Adrenal gland (tissue), 12 donors: Measurements from ENCODE around the gene TBC1D1. TPM values are rescaled to one million over a fixed set of nuclear protein-coding genes. Genes with fewer than 3 reads are reported as not detected.

ENCODE experiments used
- DNase-seq, 7 donors: peaks; one replicate each; pipeline ENCODE4 v3.0.0-alpha.2; 2019 to 2020
- H3K27ac ChIP-seq, 5 donors: fragments of 200-600 bp; sonication (generic) in 4 of 5; 1 replicate in 3 of 5; 2 replicates in 2 of 5; pipeline versions ENCODE4 v1.5.1 to v1.8.0; 2016 to 2020; ENCODE audit warnings: mild to moderate bottlenecking in 1 of 5
- H3K27me3 ChIP-seq: fragments of 200-600 bp; 2 replicates; pipeline ENCODE4 v1.8.0; 2021
- H3K36me3 ChIP-seq, 2 donors: fragments of 200-600 bp; replicated peaks in 1 of 2; 1 replicate in 1 of 2; 2 replicates in 1 of 2; pipeline versions ENCODE4 v1.5.1 to v1.8.0; 2018 to 2022
- H3K4me1 ChIP-seq, 2 donors: fragments of 200-600 bp; replicated peaks in 1 of 2; 1 replicate in 1 of 2; 2 replicates in 1 of 2; pipeline versions ENCODE4 v1.5.1 to v1.8.0; 2018 to 2021
- H3K4me3 ChIP-seq, 4 donors: fragments of 200-600 bp; sonication (generic) in 3 of 4; one replicate each; pipeline ENCODE4 v1.5.1; 2016 to 2018
- H3K9me3 ChIP-seq, 3 donors: fragments of 200-600 bp; sonication (generic) in 1 of 3; replicated peaks in 1 of 3; 1 replicate in 2 of 3; 2 replicates in 1 of 3; pipeline versions ENCODE4 v1.5.1 to v1.8.0; 2016 to 2021
- CTCF ChIP-seq, 6 experiments: fragments of 450-650 bp in 4 of 6; fragments of 200-600 bp in 2 of 6; sonication (generic) in 1 of 6; IDR thresholded peaks; 1 replicate in 5 of 6; 2 replicates in 1 of 6; pipeline versions ENCODE4 v1.5.1 to v1.8.0; 2016 to 2021; ENCODE audit warnings: antibody characterized with exemption in 6 of 6, mild to moderate bottlenecking in 2 of 6, moderate library complexity in 1 of 6
- POLR2A ChIP-seq, 2 donors: fragments of 450-650 bp; IDR thresholded peaks; one replicate each; pipeline ENCODE4 v1.6.1; 2017; ENCODE audit warnings: antibody characterized with exemption in 2 of 2, mild to moderate bottlenecking in 2 of 2, moderate library complexity in 1 of 2
- WGBS, 4 donors: extraction: QIAGEN DNeasy Blood & Tissue Kit in 2 of 4; methylation state at CpG; one replicate each; pipeline versions ENCODE4 v1.1.5 to v1.1.7; 2013 to 2017; 5-methylcytosine and 5-hydroxymethylcytosine counted together
- intact Hi-C, 2 donors: fragments of 100-400 bp; cut with DNase I; formaldehyde crosslinking; loops; one replicate each; pipeline versions ENCODE4 v1.14.1 to v1.15.0; 2022 to 2023
- polyA plus RNA-seq, 3 donors: library from polyadenylated mRNA; stranded (reverse); fragments of 200-250 nt in 2 of 3; fragments of 350-450 nt in 1 of 3; fragmentation: Illumina TruSeq in 1 of 3; extraction: RNeasy Lipid Tissue Mini Kit (QIAGEN cat#74804) in 1 of 3; gene quantifications; one replicate each; pipeline ENCODE4 v1.2.3, GENCODE V29; 2013 to 2014
- total RNA-seq, 9 donors: library from RNA; depleted of rRNA in 4 of 9; stranded (reverse); fragments of >200 nt in 4 of 9; fragments of 120-200 nt in 1 of 9; fragmentation: NEBNext Ultra II Directional in 1 of 9; extraction: Animal tissue kit (Norgen Biotek cat#: 25700) in 1 of 9; gene quantifications; one replicate each; pipeline versions ENCODE4 v1.1.0 to v1.2.4, GENCODE V29; 2013 to 2023
- donor health status: healthy with polysubstance abuse.
- donor health status: Bipolar disorder and iron deficiency.
- donor health status: DM: yes; HTN: yes; CAD: no.
- donor health status: DM: no; HTN: no; CAD: no.
- donor health status: DM: no; HTN: no; CAD: no.
- donor health status: DM: yes; HTN: yes; CAD: no.

TBC1D1 gene
- total and polyA plus RNA-seq, 12 donors, result 16.3 to 77.3 (median 25.7) TPM

- TF ChIP-seq CTCF (IDR thresholded peaks at IDR 0.05), result no peak
- TF ChIP-seq POLR2A (IDR thresholded peaks at IDR 0.05), result no peak
- intact Hi-C loops, result no loop called here
- no peak for DNase-seq
- peaks cover 0 to 11% of the 10 kb centered on the region in 2 donors for H3K4me1 ChIP-seq
- H3K27me3 ChIP-seq, result no peaks in the 10 kb centered on the region
- 91 to 100% (median 96%) methylated on average over 2 of the region's 2 CpGs for WGBS, 4 donors
- H3K9me3 ChIP-seq, result no peaks in the 10 kb centered on the region
- no peak overlapping the region for H3K4me3 ChIP-seq
- H3K27ac ChIP-seq, result no peak overlapping the region
- H3K36me3 ChIP-seq, result peaks cover 0 to 7% of the 10 kb centered on the region in 2 donors
Measured at GRCh38 chr4:38113551-38113950, 222.7 kb downstream of the TBC1D1 start.

- intact Hi-C loops, result no loop called here
- H3K4me1 ChIP-seq, result peaks cover 0 to 11% of the 10 kb centered on the region in 2 donors
- H3K9me3 ChIP-seq, result no peaks in the 10 kb centered on the region
- WGBS, 4 donors, result 61 to 72% (median 66%) methylated on average over 6 of the region's 6 CpGs
- H3K27me3 ChIP-seq, result no peaks in the 10 kb centered on the region
- DNase-seq, result no peak
- TF ChIP-seq CTCF (IDR thresholded peaks at IDR 0.05) (no peak), POLR2A (IDR thresholded peaks at IDR 0.05) (no peak)
- H3K36me3 ChIP-seq, result peaks cover 0 to 12% of the 10 kb centered on the region in 2 donors
- no peak overlapping the region for H3K4me3 ChIP-seq
- peak overlapping the region in 1 of 5 donors; percentile 21 for H3K27ac ChIP-seq
Measured at GRCh38 chr4:38114386-38115150, 223.7 kb downstream of the TBC1D1 start.

GRCh38 chr4:38115601-38116000, 224.7 kb downstream of the TBC1D1 start:
- TF ChIP-seq CTCF (IDR thresholded peaks at IDR 0.05) (no peak), POLR2A (IDR thresholded peaks at IDR 0.05) (no peak)
- DNase-seq, result no peak
- H3K4me3 ChIP-seq, result no peak overlapping the region
- no peak overlapping the region for H3K27ac ChIP-seq
- H3K36me3 ChIP-seq, result peaks cover 0 to 19% of the 10 kb centered on the region in 2 donors
- peaks cover 0 to 11% of the 10 kb centered on the region in 2 donors for H3K4me1 ChIP-seq
- intact Hi-C loops, result no loop called here
- 94 to 98% (median 95%) methylated on average over 5 of the region's 5 CpGs for whole genome bisulfite sequencing, 4 donors
- no peaks in the 10 kb centered on the region for H3K27me3 ChIP-seq
- H3K9me3 ChIP-seq, result no peaks in the 10 kb centered on the region

GRCh38 chr4:38117591-38117990, 226.7 kb downstream of the TBC1D1 start:
- no peak for DNase-seq
- intact Hi-C loops, result no loop called here
- TF ChIP-seq CTCF (IDR thresholded peaks at IDR 0.05), result no peak
- TF ChIP-seq POLR2A (IDR thresholded peaks at IDR 0.05), result no peak
- Histone ChIP-seq H3K27me3 (no peaks in the 10 kb centered on the region), H3K27ac (no peak overlapping the region), H3K36me3 (peaks cover 0 to 19% of the 10 kb centered on the region in 2 donors), H3K4me1 (peaks cover 0 to 11% of the 10 kb centered on the region in 2 donors), H3K9me3 (no peaks in the 10 kb centered on the region), H3K4me3 (no peak overlapping the region)
- 60 to 84% (median 77%) methylated on average over 3 to 4 of the region's 4 CpGs for WGBS, 4 donors
